HCT116 (cell line): ENCODE results near the gene SEPTIN12. TPM values are rescaled to one million over a fixed set of nuclear protein-coding genes. Genes with fewer than 3 reads are reported as not detected.

ENCODE experiments used
- ATAC-seq: fragments of 200-7000 bp; cut with Tn5 transposase; 2 replicates; pipeline ENCODE4 v1.9.1; 2020; ENCODE audit warnings: mild to moderate bottlenecking, moderate library complexity
- BruUV-seq: library from RNA; stranded (reverse); fragments of 400-500 nt; replicated peaks from 2 replicates; lab custom pipeline; 2021; lab: Mats Ljungman, UMichigan
- CTCF ChIA-PET: fragments of 300-600 bp; sonication (Branson Sonifier 250); formaldehyde crosslinking; loops from one replicate; lab custom pipeline; 2021; ENCODE audit warnings: antibody characterized with exemption; lab: Charles Lee
- POLR2A ChIA-PET: fragments of 300-600, 350-600 bp; sonication (Branson Sonifier 250); formaldehyde crosslinking; loops from one replicate; lab custom pipeline; 2021; ENCODE audit warnings: antibody characterized with exemption; lab: Charles Lee
- RAD21 ChIA-PET, 2 experiments: fragments of 300-600 bp; sonication (Branson Sonifier 250); formaldehyde crosslinking; loops; one replicate each; lab custom pipeline; 2023; ENCODE audit warnings: low total read pairs in 2 of 2; ENCODE audit not compliant: uncharacterized antibody in 2 of 2, unreplicated experiment in 2 of 2, low non-redundant PET in 1 of 2; lab: Charles Lee
- DNase-seq: peaks from one replicate; pipeline ENCODE4 v3.0.0-alpha.2; 2010; ENCODE audit warnings: low read depth, low spot score
- H2AFZ ChIP-seq: fragments of 200-600 bp; shearing (Covaris generic), sonication (generic); 2 replicates; pipeline ENCODE4 v1.6.1; 2017; ENCODE audit warnings: low read depth, mixed run types, mixed read lengths, antibody characterized with exemption, low read length; ENCODE audit not compliant: poor library complexity, severe bottlenecking
- H3K27ac ChIP-seq: 2 replicates; pipeline ENCODE4 v1.5.1; 2012; ENCODE audit warnings: low read depth, low read length
- H3K27me3 ChIP-seq: fragments of 200-600 bp; sonication (generic); 2 replicates; pipeline ENCODE4 v1.6.1; 2016; ENCODE audit warnings: mixed run types, low read length, mixed read lengths; ENCODE audit not compliant: insufficient read depth
- H3K36me3 ChIP-seq, 2 experiments: fragments of 200-500 bp in 1 of 2; fragments of 200-600 bp in 1 of 2; sonication (Bioruptor generic) in 1 of 2; sonication (generic) in 1 of 2; 2 replicates each; pipeline versions ENCODE4 v1.5.1 to v1.6.1; 2014 to 2016; ENCODE audit warnings: low read length in 2 of 2, inconsistent platforms in 1 of 2, mixed read lengths in 1 of 2, mixed run types in 1 of 2; ENCODE audit not compliant: insufficient read depth in 2 of 2, control insufficient read depth in 1 of 2
- H3K4me1 ChIP-seq, 2 experiments: fragments of 200-600 bp in 1 of 2; sonication (generic) in 1 of 2; 2 replicates each; pipeline versions ENCODE4 v1.5.1 to v1.6.1; 2012 to 2017; ENCODE audit warnings: low read length in 2 of 2, inconsistent platforms in 1 of 2, mild to moderate bottlenecking in 1 of 2, mixed read lengths in 1 of 2, mixed run types in 1 of 2, moderate library complexity in 1 of 2; ENCODE audit not compliant: insufficient read depth in 2 of 2, control insufficient read depth in 1 of 2
- H3K4me2 ChIP-seq: fragments of 200-600 bp; sonication (generic); 2 replicates; pipeline ENCODE4 v1.6.1; 2017; ENCODE audit warnings: mixed run types, low read length, mixed read lengths
- H3K4me3 ChIP-seq, 2 experiments: fragments of 200-600 bp in 1 of 2; sonication (generic) in 1 of 2; replicated peaks in 1 of 2; 2 replicates each; pipeline ENCODE4 v1.5.1; 2011 to 2016; ENCODE audit warnings: low read length in 2 of 2, control low read depth in 1 of 2, low read depth in 1 of 2, mild to moderate bottlenecking in 1 of 2, mixed read lengths in 1 of 2, mixed run types in 1 of 2
- H3K79me2 ChIP-seq: fragments of 200-600 bp; sonication (generic); 2 replicates; pipeline ENCODE4 v1.6.1; 2017; ENCODE audit warnings: mild to moderate bottlenecking, mixed run types, low read length, moderate library complexity, mixed read lengths; ENCODE audit not compliant: insufficient read depth
- H3K9ac ChIP-seq: fragments of 200-600 bp; sonication (generic); 2 replicates; pipeline ENCODE4 v1.6.1; 2016; ENCODE audit warnings: low read length, mixed read lengths
- H3K9me2 ChIP-seq: fragments of 200-600 bp; sonication (generic), shearing (Covaris generic); 2 replicates; pipeline ENCODE4 v1.6.1; 2017; ENCODE audit warnings: mixed run types, mild to moderate bottlenecking, moderate library complexity; ENCODE audit not compliant: insufficient read depth
- H3K9me3 ChIP-seq, 2 experiments: fragments of 200-500 bp in 1 of 2; fragments of 200-600 bp in 1 of 2; sonication (Bioruptor generic) in 1 of 2; sonication (generic) in 1 of 2; 2 replicates each; pipeline ENCODE4 v1.6.1; 2014 to 2017; ENCODE audit warnings: low read length in 2 of 2, mixed read lengths in 2 of 2, inconsistent platforms in 1 of 2, low read depth in 1 of 2, mild to moderate bottlenecking in 1 of 2, mixed run types in 1 of 2, moderate library complexity in 1 of 2; ENCODE audit not compliant: control insufficient read depth in 1 of 2, insufficient read depth in 1 of 2
- H4K20me1 ChIP-seq: fragments of 200-600 bp; sonication (generic), shearing (Covaris generic); 2 replicates; pipeline ENCODE4 v1.6.1; 2017; ENCODE audit warnings: mixed run types, mild to moderate bottlenecking, moderate library complexity; ENCODE audit not compliant: insufficient read depth
- ATF3 ChIP-seq: IDR thresholded peaks from 2 replicates; pipeline ENCODE4 v1.6.1; 2012
- CBX3 ChIP-seq: IDR thresholded peaks from 2 replicates; pipeline ENCODE4 v1.6.1; 2012; ENCODE audit warnings: low read depth
- CEBPB ChIP-seq: IDR thresholded peaks from 2 replicates; pipeline ENCODE4 v1.6.1; 2012; ENCODE audit warnings: low read depth
- CTCF ChIP-seq, 3 experiments: fragments of 200-600 bp in 1 of 3; sonication (generic) in 1 of 3; IDR thresholded peaks in 2 of 3; conservative IDR thresholded peaks in 1 of 3; 2 replicates each; pipeline ENCODE4 v1.5.1; 2012 to 2017; ENCODE audit warnings: low read depth in 2 of 3, low read length in 2 of 3, antibody characterized with exemption in 1 of 3, borderline replicate concordance in 1 of 3, control low read depth in 1 of 3, mild to moderate bottlenecking in 1 of 3, mixed read lengths in 1 of 3, mixed run types in 1 of 3, moderate library complexity in 1 of 3; ENCODE audit not compliant: insufficient read depth in 1 of 3
- EGR1 ChIP-seq: IDR thresholded peaks from 2 replicates; pipeline ENCODE4 v1.6.1; 2012; ENCODE audit warnings: low read depth
- ELF1 ChIP-seq: IDR thresholded peaks from 2 replicates; pipeline ENCODE4 v1.6.1; 2012; ENCODE audit warnings: low read depth, borderline replicate concordance
- EZH2 ChIP-seq: fragments of 200-600 bp; sonication (generic); IDR thresholded peaks from 2 replicates; pipeline ENCODE4 v1.6.1; 2017; ENCODE audit warnings: antibody characterized with exemption, mixed run types
- FOSL1 ChIP-seq: IDR thresholded peaks from 2 replicates; pipeline ENCODE4 v1.6.1; 2012; ENCODE audit warnings: low read depth
- JUND ChIP-seq: IDR thresholded peaks from 2 replicates; pipeline ENCODE4 v1.6.1; 2012
- MAX ChIP-seq: IDR thresholded peaks from 2 replicates; pipeline ENCODE4 v1.6.1; 2012
- POLR2A ChIP-seq: IDR thresholded peaks from 2 replicates; pipeline ENCODE4 v1.7.0; 2011; ENCODE audit warnings: borderline replicate concordance; ENCODE audit not compliant: insufficient read depth, insufficient read length; ENCODE audit errors: extremely low read depth
- POLR2AphosphoS5 ChIP-seq: IDR thresholded peaks from 2 replicates; pipeline ENCODE4 v1.6.1; 2011; ENCODE audit warnings: mild to moderate bottlenecking, low read depth, low read length, moderate library complexity
- RAD21 ChIP-seq: IDR thresholded peaks from 2 replicates; pipeline ENCODE4 v1.6.1; 2012; ENCODE audit warnings: low read depth, mild to moderate bottlenecking
- REST ChIP-seq: IDR thresholded peaks from 2 replicates; pipeline ENCODE4 v1.6.1; 2012; ENCODE audit warnings: low read depth
- SP1 ChIP-seq: IDR thresholded peaks from 2 replicates; pipeline ENCODE4 v1.6.1; 2012; ENCODE audit warnings: low read depth
- TCF7L2 ChIP-seq: IDR thresholded peaks from 2 replicates; pipeline ENCODE4 v1.7.0; 2011; ENCODE audit warnings: borderline replicate concordance, inconsistent platforms; ENCODE audit not compliant: insufficient read depth, insufficient read length; ENCODE audit errors: extremely low read depth
- YY1 ChIP-seq: IDR thresholded peaks from 2 replicates; pipeline ENCODE4 v1.6.1; 2011; ENCODE audit warnings: low read length, low read depth, moderate library complexity, mild to moderate bottlenecking; ENCODE audit not compliant: insufficient replicate concordance; ENCODE audit errors: extremely low read depth
- ZBTB33 ChIP-seq: IDR thresholded peaks from 2 replicates; pipeline ENCODE4 v1.6.1; 2011; ENCODE audit warnings: mild to moderate bottlenecking, low read length, moderate library complexity; ENCODE audit not compliant: insufficient replicate concordance; ENCODE audit errors: extremely low read depth
- ZNF274 ChIP-seq: fragments of 200-500 bp; sonication (Bioruptor generic); IDR thresholded peaks from 2 replicates; pipeline ENCODE4 v1.6.1; 2014; ENCODE audit warnings: mild to moderate bottlenecking, low read depth, low read length, inconsistent platforms
- intact Hi-C: fragments of 100-400 bp; cut with micrococcal nuclease; formaldehyde crosslinking; loops from 2 replicates; pipeline ENCODE4 v1.10.0; 2022
- total RNA-seq: library from RNA; stranded (reverse); gene quantifications from one replicate; pipeline ENCODE4 v1.2.1, GENCODE V29; 2021; ENCODE audit not compliant: unreplicated experiment

Gene SEPTIN12
- total RNA-seq, 1 experiment from 2014 or later: not detected

- H2AFZ ChIP-seq: no peak overlapping the region
- ChIA-PET RAD21 (no interaction called here), POLR2A (no interaction called here), CTCF (no interaction called here)
- BruUV-seq: no TSS peak
- intact Hi-C loops: no loop called here
- H4K20me1 ChIP-seq: no peaks in the 10 kb centered on the region
- H3K9me2 ChIP-seq: no peaks in the 10 kb centered on the region
- H3K4me1 ChIP-seq: no peaks in the 10 kb centered on the region
- ATAC-seq (0 out of 2 replicates have a peak, but pooled peaks have one; percentile 22), DNase-seq (no peak)
- H3K79me2 ChIP-seq: no peaks in the 10 kb centered on the region
- H3K9me3 ChIP-seq: no peaks in the 10 kb centered on the region
- no peak overlapping the region for H3K4me2 ChIP-seq
- H3K9ac ChIP-seq: no peak overlapping the region
- TF ChIP-seq CTCF (IDR thresholded peaks at IDR 0.05 in 2 of 3, conservative IDR thresholded peaks at IDR 0.05 in 1 of 3; ENCODE audit: borderline replicate concordance in 1 of 3, insufficient read depth in 1 of 3, low read depth in 2 of 3, low read length in 2 of 3): no peak
- TF ChIP-seq POLR2AphosphoS5: no peak
- no peak for TF ChIP-seq ELF1
- no peak for TF ChIP-seq YY1
- TF ChIP-seq REST: no peak
- no peak for TF ChIP-seq TCF7L2
- no peak for TF ChIP-seq ZBTB33
- TF ChIP-seq MAX: no peak
- TF ChIP-seq RAD21: no peak
- TF ChIP-seq SP1: no peak
- TF ChIP-seq ATF3: no peak
- no peak for TF ChIP-seq CBX3
- no peak for TF ChIP-seq JUND
- TF ChIP-seq ZNF274: no peak
- no peak for TF ChIP-seq EGR1
- no peak for TF ChIP-seq EZH2
- no peak for TF ChIP-seq POLR2A
- no peak for TF ChIP-seq FOSL1
- no peak for TF ChIP-seq CEBPB
- no peaks in the 10 kb centered on the region for H3K27me3 ChIP-seq
- H3K4me3 ChIP-seq: no peak overlapping the region
- peaks cover 37 to 38% of the 10 kb centered on the region in 2 experiments for H3K36me3 ChIP-seq
- H3K27ac ChIP-seq: no peak overlapping the region
These were observed 23.6 kb upstream of the SEPTIN12 start for GRCh38 chr16:4811773-4812172.
